Cortex of kidney (tissue), 1 donor: ENCODE results near the gene RTN1.

Source experiments
- DNase-seq: peaks from one replicate; lab custom pipeline; 2025; lab: John Stamatoyannopoulos, UW

Gene RTN1

DNA sequence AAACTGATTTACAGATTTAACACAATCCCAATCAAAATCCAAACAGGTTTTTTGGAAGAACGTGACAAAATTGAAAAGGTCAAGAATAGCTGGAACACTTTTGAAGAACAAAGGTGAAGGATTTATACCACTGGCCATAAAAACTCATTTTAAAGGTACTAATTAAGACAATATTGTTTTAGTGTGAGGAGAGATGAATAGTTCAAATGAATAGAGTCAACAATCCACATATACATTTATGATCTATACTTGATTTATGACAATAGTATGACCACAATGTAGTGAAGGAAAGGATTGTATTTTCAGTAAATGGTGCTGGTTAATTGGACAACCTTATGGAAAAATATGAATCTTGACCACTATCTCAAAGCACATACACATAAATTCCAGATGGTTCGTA is 323.3 kb downstream of the RTN1 start:
- no peak for DNase-seq
